Liver (tissue), 9 donors: ENCODE results near the gene TMEM151B. TPM values are rescaled to one million over a fixed set of nuclear protein-coding genes. Genes with fewer than 3 reads are reported as not detected.

Experiments used
- DNase-seq: peaks from one replicate; pipeline ENCODE4 v3.0.0-alpha.2; 2017; ENCODE audit warnings: low spot score
- H3K27ac ChIP-seq, 2 donors: one replicate each; pipeline ENCODE4 v1.7.0; 2013; ENCODE audit warnings: inconsistent platforms in 2 of 2, low read length in 2 of 2, control low read depth in 1 of 2, low read depth in 1 of 2, mild to moderate bottlenecking in 1 of 2
- H3K27me3 ChIP-seq, 4 donors: one replicate each; pipeline versions ENCODE4 v1.6.1 to v1.7.0; 2013; ENCODE audit warnings: low read length in 3 of 4, inconsistent platforms in 1 of 4, mild to moderate bottlenecking in 1 of 4, moderate library complexity in 1 of 4; ENCODE audit not compliant: control insufficient read depth in 4 of 4, insufficient read depth in 4 of 4
- H3K36me3 ChIP-seq, 4 donors: one replicate each; pipeline versions ENCODE4 v1.6.1 to v1.7.0; 2013; ENCODE audit warnings: low read length in 3 of 4, mild to moderate bottlenecking in 3 of 4, low read depth in 1 of 4, moderate library complexity in 1 of 4; ENCODE audit not compliant: control insufficient read depth in 4 of 4, insufficient read depth in 3 of 4
- H3K4me1 ChIP-seq, 4 donors: one replicate each; pipeline versions ENCODE4 v1.6.1 to v1.7.0; 2013; ENCODE audit warnings: low read length in 3 of 4, mild to moderate bottlenecking in 3 of 4, moderate library complexity in 1 of 4; ENCODE audit not compliant: control insufficient read depth in 4 of 4, insufficient read depth in 4 of 4
- H3K4me3 ChIP-seq, 3 donors: one replicate each; pipeline versions ENCODE4 v1.6.1 to v1.7.0; 2013; ENCODE audit warnings: low read length in 3 of 3, control low read depth in 1 of 3, low read depth in 1 of 3, mild to moderate bottlenecking in 1 of 3
- H3K9ac ChIP-seq, 2 donors: one replicate each; pipeline ENCODE4 v1.7.0; 2013; ENCODE audit warnings: low read length in 2 of 2, mild to moderate bottlenecking in 2 of 2, moderate library complexity in 2 of 2, control low read depth in 1 of 2, low read depth in 1 of 2
- H3K9me3 ChIP-seq, 4 donors: one replicate each; pipeline versions ENCODE4 v1.6.1 to v1.7.0; 2013; ENCODE audit warnings: low read length in 3 of 4; ENCODE audit not compliant: control insufficient read depth in 4 of 4
- ATF3 ChIP-seq: IDR thresholded peaks from 2 replicates; pipeline ENCODE4 v1.6.1; 2016; ENCODE audit warnings: antibody characterized with exemption
- CTCF ChIP-seq: fragments of 150-350 bp; IDR thresholded peaks from 2 replicates; pipeline ENCODE4 v1.5.1; 2017; ENCODE audit warnings: improper control_type of control experiment, low read depth, low read length; ENCODE audit not compliant: missing input control
- EGR1 ChIP-seq, 2 donors: IDR thresholded peaks; 2 replicates each; pipeline ENCODE4 v1.6.1; 2016 to 2018; ENCODE audit warnings: antibody characterized with exemption in 2 of 2, low read depth in 2 of 2
- FOXA1 ChIP-seq: IDR thresholded peaks from 2 replicates; pipeline ENCODE4 v1.6.1; 2016; ENCODE audit warnings: antibody characterized with exemption
- FOXA2 ChIP-seq: IDR thresholded peaks from 2 replicates; pipeline ENCODE4 v1.6.1; 2016; ENCODE audit warnings: antibody characterized with exemption
- GABPA ChIP-seq, 2 donors: IDR thresholded peaks in 1 of 2; conservative IDR thresholded peaks in 1 of 2; 2 replicates each; pipeline ENCODE4 v1.6.1; 2016; ENCODE audit warnings: antibody characterized with exemption in 2 of 2, mild to moderate bottlenecking in 1 of 2, moderate library complexity in 1 of 2
- HNF4A ChIP-seq, 2 donors: conservative IDR thresholded peaks; 2 replicates each; pipeline ENCODE4 v1.6.1; 2016; ENCODE audit warnings: antibody characterized with exemption in 2 of 2, mild to moderate bottlenecking in 2 of 2
- HNF4G ChIP-seq: IDR thresholded peaks from 2 replicates; pipeline ENCODE4 v1.6.1; 2016; ENCODE audit warnings: antibody characterized with exemption
- JUND ChIP-seq, 2 donors: IDR thresholded peaks; 2 replicates each; pipeline ENCODE4 v1.6.1; 2016; ENCODE audit warnings: antibody characterized with exemption in 2 of 2
- MAX ChIP-seq: IDR thresholded peaks from 2 replicates; pipeline ENCODE4 v1.6.1; 2016; ENCODE audit warnings: antibody characterized with exemption
- NR2F2 ChIP-seq: IDR thresholded peaks from 2 replicates; pipeline ENCODE4 v1.6.1; 2016; ENCODE audit warnings: antibody characterized with exemption
- RAD21 ChIP-seq, 2 donors: IDR thresholded peaks; 2 replicates each; pipeline ENCODE4 v1.6.1; 2016; ENCODE audit warnings: antibody characterized with exemption in 2 of 2, mild to moderate bottlenecking in 2 of 2
- REST ChIP-seq: IDR thresholded peaks from 2 replicates; pipeline ENCODE4 v1.6.1; 2016; ENCODE audit warnings: antibody characterized with exemption, mild to moderate bottlenecking
- RXRA ChIP-seq, 2 donors: IDR thresholded peaks; 2 replicates each; pipeline ENCODE4 v1.6.1; 2017 to 2018; ENCODE audit warnings: antibody characterized with exemption in 2 of 2, mild to moderate bottlenecking in 1 of 2
- SP1 ChIP-seq: IDR thresholded peaks from 2 replicates; pipeline ENCODE4 v1.6.1; 2018; ENCODE audit warnings: antibody characterized with exemption, mild to moderate bottlenecking
- TAF1 ChIP-seq: conservative IDR thresholded peaks from 2 replicates; pipeline ENCODE4 v1.6.1; 2016; ENCODE audit warnings: antibody characterized with exemption, mild to moderate bottlenecking
- YY1 ChIP-seq: IDR thresholded peaks from 2 replicates; pipeline ENCODE4 v1.6.1; 2016; ENCODE audit warnings: antibody characterized with exemption, mild to moderate bottlenecking
- ZBTB33 ChIP-seq: IDR thresholded peaks from 2 replicates; pipeline ENCODE4 v1.6.1; 2016; ENCODE audit warnings: antibody characterized with exemption
- WGBS: extraction: QIAGEN DNeasy Blood & Tissue Kit; methylation state at CpG from one replicate; pipeline ENCODE4 v1.1.7; 2013; 5-methylcytosine and 5-hydroxymethylcytosine counted together
- polyA plus RNA-seq, 2 donors: library from polyadenylated mRNA; stranded (reverse) in 1 of 2; unstranded in 1 of 2; fragments of 200-250 nt in 1 of 2; fragments of >200 nt in 1 of 2; fragmentation: Nextera tagmentation in 1 of 2; extraction: Ambion mirVana in 1 of 2; gene quantifications; one replicate each; pipeline versions ENCODE4 v1.2.1 to v1.2.3, GENCODE V29; 2013 to 2015
- total RNA-seq, 2 donors: library from RNA; depleted of rRNA; stranded (reverse); fragments of >200 nt; gene quantifications; one replicate each; pipeline ENCODE4 v1.2.3, GENCODE V29; 2014
- donor health status: healthy.
- donor health status: healthy.
- donor health status: healthy.
- donor health status: healthy.
- donor health status: healthy.

TMEM151B gene
- total and polyA plus RNA-seq, 4 donors = not detected

- TF ChIP-seq CTCF (no peak), MAX (no peak), RXRA (IDR thresholded peaks at IDR 0.05) (no peak), ATF3 (no peak), FOXA2 (no peak)
Observed at GRCh38 chr6:44232676-44233566, 37.3 kb upstream of the TMEM151B start (continued).

GRCh38 chr6:44233567-44234100 is 36.6 kb upstream of the TMEM151B start:
- no peaks in the 10 kb centered on the region for H3K27me3 ChIP-seq
- H3K9me3 ChIP-seq = no peaks in the 10 kb centered on the region
- peak overlapping the region in 1 of 2 donors; percentile 60 for H3K9ac ChIP-seq
- no peak for TF ChIP-seq JUND (IDR thresholded peaks at IDR 0.05)
- TF ChIP-seq REST = no peak
- no peak for TF ChIP-seq HNF4A (conservative IDR thresholded peaks at IDR 0.05)
- no peak for TF ChIP-seq RAD21 (IDR thresholded peaks at IDR 0.05)
- no peak for TF ChIP-seq YY1
- no peak for TF ChIP-seq SP1
- no peak for TF ChIP-seq FOXA1
- TF ChIP-seq GABPA (IDR thresholded peaks at IDR 0.05 in 1 of 2, conservative IDR thresholded peaks at IDR 0.05 in 1 of 2) = no peak
- TF ChIP-seq RXRA (IDR thresholded peaks at IDR 0.05) = no peak
- no peak for TF ChIP-seq NR2F2
- TF ChIP-seq MAX = no peak
- TF ChIP-seq EGR1 (IDR thresholded peaks at IDR 0.05; ENCODE audit: low read depth in 2 of 2) = no peak
- TF ChIP-seq FOXA2 = no peak
- TF ChIP-seq ZBTB33 = no peak
- no peak for TF ChIP-seq ATF3
- no peak for TF ChIP-seq CTCF
- TF ChIP-seq TAF1 = no peak
- TF ChIP-seq HNF4G = no peak
- H3K4me1 ChIP-seq = peaks cover 26 to 74% (median 61%) of the 10 kb centered on the region in 4 donors
- peak overlapping the region; percentile 97 to 99 for H3K27ac ChIP-seq
- 55% methylated on average over 14 of the region's 14 CpGs for WGBS
- peaks cover 0 to 4% (median 2%) of the 10 kb centered on the region in 4 donors for H3K36me3 ChIP-seq
- no peak overlapping the region for H3K4me3 ChIP-seq
- DNase-seq = no peak
